ENCODE results near the gene IDH3A. TPM values are rescaled to one million over a fixed set of nuclear protein-coding genes. Genes with fewer than 3 reads are reported as not detected.

The IDH3A gene
- total RNA-seq, 2 donors from 2014 or later: 188 to 352 TPM

GRCh38 chr15:78208341-78208844, 59.2 kb downstream of the IDH3A start:
- Histone ChIP-seq H3K27me3 (no peaks in the 10 kb centered on the region), H3K9me3 (no peaks in the 10 kb centered on the region), H3K27ac (peak overlapping the region; percentile 81 to 93), H3K36me3 (no peaks in the 10 kb centered on the region), H3K4me1 (peaks cover 0 to 94% of the 10 kb centered on the region in 2 donors), H3K4me3 (no peak overlapping the region)
- TF ChIP-seq CTCF (IDR thresholded peaks at IDR 0.05): no peak
- peak; percentile 30 for DNase-seq (ENCODE audit: low spot score)

GRCh38 chr15:78208887-78209645, 59.9 kb downstream of the IDH3A start:
- no peaks in the 10 kb centered on the region for H3K27me3 ChIP-seq
- H3K36me3 ChIP-seq: no peaks in the 10 kb centered on the region
- H3K4me3 ChIP-seq: no peak overlapping the region
- H3K27ac ChIP-seq: peak overlapping the region; percentile 81 to 93
- peak; percentile 55 for DNase-seq (ENCODE audit: low spot score)
- H3K9me3 ChIP-seq: no peaks in the 10 kb centered on the region
- peaks cover 0 to 93% of the 10 kb centered on the region in 2 donors for H3K4me1 ChIP-seq
- no peak for TF ChIP-seq CTCF (IDR thresholded peaks at IDR 0.05)

GRCh38 chr15:78209646-78210348, 60.6 kb downstream of the IDH3A start:
- peak; percentile 64 for DNase-seq (ENCODE audit: low spot score)
- Histone ChIP-seq H3K27me3 (no peaks in the 10 kb centered on the region), H3K9me3 (no peaks in the 10 kb centered on the region), H3K36me3 (no peaks in the 10 kb centered on the region), H3K4me1 (peaks cover 0 to 91% of the 10 kb centered on the region in 2 donors), H3K27ac (peak overlapping the region; percentile 81 to 93), H3K4me3 (no peak overlapping the region)
- TF ChIP-seq CTCF (IDR thresholded peaks at IDR 0.05): no peak

GRCh38 chr15:78210349-78210717, 61.2 kb downstream of the IDH3A start:
- Histone ChIP-seq H3K27me3 (no peaks in the 10 kb centered on the region), H3K27ac (peak overlapping the region; percentile 81 to 93), H3K36me3 (no peaks in the 10 kb centered on the region), H3K4me1 (peaks cover 0 to 88% of the 10 kb centered on the region in 2 donors), H3K4me3 (no peak overlapping the region), H3K9me3 (no peaks in the 10 kb centered on the region)
- no peak for TF ChIP-seq CTCF (IDR thresholded peaks at IDR 0.05)
- DNase-seq (ENCODE audit: low spot score): peak; percentile 34

GRCh38 chr15:78211189-78211921, 62.2 kb downstream of the IDH3A start:
- Histone ChIP-seq H3K4me3 (no peak overlapping the region), H3K27ac (peak overlapping the region; percentile 81 to 93), H3K9me3 (no peaks in the 10 kb centered on the region), H3K27me3 (no peaks in the 10 kb centered on the region), H3K4me1 (peaks cover 0 to 85% of the 10 kb centered on the region in 2 donors), H3K36me3 (no peaks in the 10 kb centered on the region)
- no peak for TF ChIP-seq CTCF (IDR thresholded peaks at IDR 0.05)
- DNase-seq (ENCODE audit: low spot score): no peak
